Upper lobe of left lung (tissue), 4 donors: ENCODE data around the gene ITGB3.

Source experiments
- CTCF ChIP-seq, 6 experiments: fragments of 450-650 bp in 4 of 6; fragments of 200-600 bp in 2 of 6; sonication (generic) in 2 of 6; IDR thresholded peaks; one replicate each; pipeline ENCODE4 v1.5.1; 2016 to 2019; ENCODE audit warnings: antibody characterized with exemption in 6 of 6
- EP300 ChIP-seq, 4 donors: sonication (generic); formaldehyde crosslinking; IDR thresholded peaks; one replicate each; pipeline ENCODE4 v1.5.1; 2017; ENCODE audit warnings: antibody characterized with exemption in 4 of 4, control low read depth in 2 of 4
- POLR2A ChIP-seq, 4 donors: fragments of 450-650 bp; IDR thresholded peaks; one replicate each; pipeline ENCODE4 v1.5.1; 2016 to 2017; ENCODE audit warnings: antibody characterized with exemption in 4 of 4, mild to moderate bottlenecking in 2 of 4

DNA sequence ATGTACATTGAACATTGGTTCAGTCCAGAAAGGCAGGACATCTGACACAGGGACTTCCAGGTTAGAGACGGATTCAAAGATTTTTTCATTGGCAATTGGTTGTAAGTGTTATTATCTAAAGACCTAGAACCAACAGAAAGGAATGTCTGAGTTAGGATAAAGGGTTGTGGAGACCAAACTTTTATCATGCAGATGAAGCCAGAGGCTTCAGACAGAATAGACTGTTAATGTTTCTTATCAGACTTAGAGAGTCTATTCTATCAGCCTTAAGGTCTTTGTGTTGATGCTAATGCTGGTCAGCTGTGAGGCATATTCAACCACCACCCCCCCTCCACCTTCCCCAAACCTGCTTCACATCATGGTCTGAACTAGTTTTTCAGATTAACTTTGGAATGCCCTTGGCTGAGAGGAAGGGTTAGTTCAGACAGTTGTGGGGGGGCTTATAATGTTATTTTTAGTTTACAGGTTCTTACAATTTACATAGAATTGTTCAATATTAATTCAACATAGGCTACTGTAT lies 2.1 kb upstream of the ITGB3 start:
- TF ChIP-seq EP300 (IDR thresholded peaks at IDR 0.05) = no peak
- no peak for TF ChIP-seq CTCF (IDR thresholded peaks at IDR 0.05)
- TF ChIP-seq POLR2A (IDR thresholded peaks at IDR 0.05) = no peak
